Small intestine (tissue), 4 donors: ENCODE data around the gene CGB5. TPM values are rescaled to one million over a fixed set of nuclear protein-coding genes. Genes with fewer than 3 reads are reported as not detected.

Experiments
- polyA plus RNA-seq, 4 donors: library from polyadenylated mRNA; stranded (reverse) in 3 of 4; unstranded in 1 of 4; fragments of 200-250 nt in 3 of 4; fragments of 120-200 nt in 1 of 4; gene quantifications; one replicate each; pipeline versions ENCODE4 v1.2.1 to v1.2.3, GENCODE V29; 2013
- donor health status: healthy with polysubstance abuse.
- donor health status: Bipolar disorder and iron deficiency.
- donor health status: healthy.

The CGB5 gene
- polyA plus RNA-seq, 4 donors = 0.09 TPM; not detected in 3

Other genes with a start within 250 kb of the CGB5 start
- gene BCAT2, start 232.8 kb upstream of the CGB5 start, polyA plus RNA-seq = 10 to 100 TPM; 16.2 to 70.9 (median 30.2) TPM
- 100 to 1,000 TPM in 1 of 4 donors, 10 to 100 TPM in 1, 1 to 10 TPM in 1, not detected in 1; 4.4 to 102 (median 11.6) TPM for gene HSD17B14, start 207.4 kb upstream of the CGB5 start, polyA plus RNA-seq
- gene PLEKHA4, start 175.2 kb upstream of the CGB5 start, polyA plus RNA-seq = 10 to 100 TPM in 2 of 4 donors, 1 to 10 TPM in 2; 4.0 to 20.3 (median 12.8) TPM
- gene PPP1R15A, start 171.4 kb upstream of the CGB5 start, polyA plus RNA-seq = 10 to 100 TPM; 52.8 to 73.0 (median 60.6) TPM
- gene TULP2, start 145.1 kb upstream of the CGB5 start, polyA plus RNA-seq = under 1 TPM in 2 of 4 donors, not detected in 2; 0.10 to 0.38 TPM
- gene NUCB1, start 143.5 kb upstream of the CGB5 start, polyA plus RNA-seq = 100 to 1,000 TPM; 102 to 359 (median 228) TPM
- 10 to 100 TPM in 2 of 4 donors, 1 to 10 TPM in 2; 2.9 to 36.2 (median 13.8) TPM for gene DHDH, start 110.1 kb upstream of the CGB5 start, polyA plus RNA-seq
- gene BAX, start 89.0 kb upstream of the CGB5 start, polyA plus RNA-seq = 100 to 1,000 TPM; 138 to 199 (median 162) TPM
- 1,000 to 10,000 TPM; 4,142 to 9,292 (median 8,268) TPM for gene FTL, start 78.5 kb upstream of the CGB5 start, polyA plus RNA-seq
- 10 to 100 TPM; 16.2 to 40.0 (median 25.0) TPM for gene GYS1, start 50.5 kb upstream of the CGB5 start, polyA plus RNA-seq
- 100 to 1,000 TPM in 1 of 4 donors, 10 to 100 TPM in 3; 45.4 to 108 (median 57.3) TPM for gene RUVBL2, start 50.0 kb upstream of the CGB5 start, polyA plus RNA-seq
- gene LHB, start 26.8 kb upstream of the CGB5 start, polyA plus RNA-seq = 10 to 100 TPM in 1 of 4 donors, 1 to 10 TPM in 2, under 1 TPM in 1; 0.12 to 40.5 (median 5.2) TPM
- gene CGB3, start 19.5 kb upstream of the CGB5 start, polyA plus RNA-seq = not detected
- not detected for gene CGB2, start 12.0 kb upstream of the CGB5 start, polyA plus RNA-seq
- not detected for gene CGB1, start 7.0 kb upstream of the CGB5 start, polyA plus RNA-seq
- not detected for gene CGB8, start 5.3 kb downstream of the CGB5 start, polyA plus RNA-seq
- under 1 TPM in 2 of 4 donors, not detected in 2; 0.03 to 0.13 TPM for gene CGB7, start 13.9 kb downstream of the CGB5 start, polyA plus RNA-seq
- gene NTF4, start 21.0 kb downstream of the CGB5 start, polyA plus RNA-seq = under 1 TPM in 1 of 4 donors, not detected in 3; 0.34 TPM
- gene KCNA7, start 28.9 kb downstream of the CGB5 start, polyA plus RNA-seq = under 1 TPM in 1 of 4 donors, not detected in 3; 0.03 TPM
- 100 to 1,000 TPM; 159 to 237 (median 223) TPM for gene SNRNP70, start 41.6 kb downstream of the CGB5 start, polyA plus RNA-seq
- gene LIN7B, start 70.5 kb downstream of the CGB5 start, polyA plus RNA-seq = 10 to 100 TPM in 2 of 4 donors, 1 to 10 TPM in 2; 7.7 to 21.9 (median 14.5) TPM
- 1 to 10 TPM; 1.4 to 7.6 (median 4.4) TPM for gene C19orf73, start 75.3 kb downstream of the CGB5 start, polyA plus RNA-seq
- gene PPFIA3, start 75.7 kb downstream of the CGB5 start, polyA plus RNA-seq = 10 to 100 TPM in 3 of 4 donors, 1 to 10 TPM in 1; 2.8 to 48.6 (median 30.1) TPM
- 1 to 10 TPM in 3 of 4 donors, under 1 TPM in 1; 0.67 to 2.6 (median 2.0) TPM for gene HRC, start 111.5 kb downstream of the CGB5 start, polyA plus RNA-seq
- gene TRPM4, start 113.9 kb downstream of the CGB5 start, polyA plus RNA-seq = 100 to 1,000 TPM in 2 of 4 donors, 10 to 100 TPM in 2; 15.8 to 298 (median 92.6) TPM